Measurements from ENCODE around the gene CERT1. TPM values are rescaled to one million over a fixed set of nuclear protein-coding genes. Genes with fewer than 3 reads are reported as not detected.

Gene CERT1
- total RNA-seq, 3 donors from 2014 or later: 29.4 to 30.1 (median 29.9) TPM

DNA sequence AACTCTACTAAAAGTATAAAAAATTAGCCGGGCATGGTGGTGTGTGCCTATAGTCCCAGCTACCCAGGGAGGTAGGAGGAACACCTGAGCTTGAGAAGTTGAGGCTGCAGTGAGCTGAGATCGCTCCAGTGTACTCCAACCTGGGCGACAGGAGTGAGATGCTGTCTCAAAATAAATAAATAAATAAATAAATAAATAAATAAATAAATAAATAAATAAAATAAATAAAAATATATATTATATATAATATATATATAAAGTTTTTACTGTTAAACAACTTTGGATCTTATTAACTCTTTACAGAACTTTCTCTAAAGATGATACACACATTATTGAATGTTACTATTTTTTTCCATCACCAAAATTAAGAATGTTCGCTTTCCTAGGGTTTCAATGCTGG, 136.0 kb downstream of the CERT1 start:
- Mint-ChIP-seq H3K4me3 (no peak overlapping the region), H3K4me1 (ENCODE audit: low read depth) (no peaks in the 10 kb centered on the region), H3K27me3 (ENCODE audit: low read depth) (no peaks in the 10 kb centered on the region), H3K9me3 (no peaks in the 10 kb centered on the region), H3K36me3 (ENCODE audit: insufficient read depth) (peaks cover 22% of the 10 kb centered on the region)
- DNase-seq (no peak), ATAC-seq (no peak)

DNA sequence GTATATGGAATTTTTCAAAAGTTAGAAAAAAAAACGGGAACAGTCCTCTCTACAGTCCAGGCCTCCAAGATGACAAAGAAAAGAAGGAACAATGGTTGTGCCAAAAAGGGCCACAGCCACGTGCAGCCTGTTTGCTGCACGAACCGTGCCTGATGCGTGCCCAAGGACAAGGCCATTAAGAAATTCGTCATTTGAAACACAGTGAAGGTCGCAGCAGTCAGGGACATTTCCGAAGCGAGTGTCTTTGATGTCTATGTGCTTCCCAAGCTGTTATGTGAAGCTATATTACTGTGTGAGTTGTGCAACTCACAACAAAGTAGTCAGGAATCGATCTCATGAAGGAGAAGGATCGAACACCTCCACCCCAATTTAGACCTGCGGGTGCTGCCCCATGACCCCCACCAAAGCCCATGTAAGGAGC, 137.0 kb downstream of the CERT1 start:
- Mint-ChIP-seq H3K4me3 (no peak overlapping the region), H3K27me3 (ENCODE audit: low read depth) (no peaks in the 10 kb centered on the region), H3K9me3 (no peaks in the 10 kb centered on the region), H3K4me1 (ENCODE audit: low read depth) (no peaks in the 10 kb centered on the region), H3K36me3 (ENCODE audit: insufficient read depth) (peaks cover 23% of the 10 kb centered on the region)
- DNase-seq (no peak), ATAC-seq (no peak)

DNA sequence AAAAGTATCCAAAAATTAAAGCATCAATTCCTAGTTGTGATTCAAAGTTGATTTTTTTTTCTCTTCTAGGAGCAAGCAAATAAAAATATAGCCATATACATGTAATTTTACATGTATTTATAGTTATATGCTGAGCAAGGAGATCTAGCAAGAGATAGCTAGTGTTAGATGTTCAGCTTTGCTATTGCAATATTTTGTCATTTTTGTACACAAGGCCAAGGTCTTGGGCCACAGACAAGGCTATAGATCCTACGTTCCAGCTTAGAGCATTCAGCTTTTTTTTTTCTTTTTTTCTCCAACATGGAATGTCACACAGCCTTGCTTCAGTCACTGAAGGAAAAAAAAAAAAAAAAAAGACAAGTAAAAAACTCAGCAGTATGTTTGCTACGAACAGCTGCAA, 137.6 kb downstream of the CERT1 start:
- no peak overlapping the region for H3K4me3 Mint-ChIP-seq
- no peaks in the 10 kb centered on the region for H3K9me3 Mint-ChIP-seq
- DNase-seq: no peak
- no peaks in the 10 kb centered on the region for H3K27me3 Mint-ChIP-seq (ENCODE audit: low read depth)
- no peak for ATAC-seq
- H3K36me3 Mint-ChIP-seq (ENCODE audit: insufficient read depth): peaks cover 27% of the 10 kb centered on the region
- H3K4me1 Mint-ChIP-seq (ENCODE audit: low read depth): no peaks in the 10 kb centered on the region

DNA sequence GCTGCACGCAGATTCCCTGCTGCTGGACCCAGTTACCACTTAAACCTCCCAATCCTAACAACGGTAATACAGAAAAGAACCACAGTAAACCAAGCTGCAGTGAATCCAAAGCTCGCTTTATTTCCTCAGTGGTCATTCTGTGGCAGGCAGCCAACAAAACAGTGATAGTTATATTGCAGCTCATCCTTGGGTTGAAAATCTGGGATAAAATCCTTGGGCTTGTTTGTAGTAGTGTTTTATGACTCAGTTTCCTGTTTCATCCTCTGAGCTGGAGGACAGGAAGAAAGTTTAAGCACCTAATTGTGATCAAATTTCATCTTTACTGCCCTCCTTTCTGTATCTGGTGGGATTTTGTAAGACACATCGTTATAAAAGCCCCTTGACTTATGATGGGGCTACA, 143.0 kb downstream of the CERT1 start:
- DNase-seq: no peak
- H3K9me3 Mint-ChIP-seq: no peaks in the 10 kb centered on the region
- no peaks in the 10 kb centered on the region for H3K27me3 Mint-ChIP-seq (ENCODE audit: low read depth)
- H3K4me1 Mint-ChIP-seq (ENCODE audit: low read depth): peaks cover 5% of the 10 kb centered on the region
- no peak for ATAC-seq
- peaks cover 16% of the 10 kb centered on the region for H3K36me3 Mint-ChIP-seq (ENCODE audit: insufficient read depth)
- no peak overlapping the region for H3K4me3 Mint-ChIP-seq

DNA sequence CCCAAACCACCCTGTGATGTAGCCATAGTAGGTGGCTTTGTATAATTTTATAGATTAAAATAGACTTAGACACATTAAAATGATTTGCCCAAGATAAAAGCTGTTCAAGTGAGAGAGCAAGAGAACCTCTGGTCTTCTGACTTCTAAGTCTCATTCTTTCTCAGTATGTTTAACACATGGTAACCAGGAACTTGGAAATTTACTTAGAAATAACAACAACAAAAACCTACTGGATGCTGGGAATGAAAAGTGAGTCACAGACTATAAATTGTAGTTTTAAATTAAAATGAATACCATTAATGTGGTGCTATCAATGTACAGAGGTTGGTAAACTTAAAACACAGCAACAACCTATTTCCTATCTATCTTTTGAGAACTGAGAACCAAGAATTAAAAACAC, 144.0 kb downstream of the CERT1 start:
- H3K4me1 Mint-ChIP-seq (ENCODE audit: low read depth): peaks cover 5% of the 10 kb centered on the region
- H3K9me3 Mint-ChIP-seq: no peaks in the 10 kb centered on the region
- no peaks in the 10 kb centered on the region for H3K27me3 Mint-ChIP-seq (ENCODE audit: low read depth)
- peaks cover 9% of the 10 kb centered on the region for H3K36me3 Mint-ChIP-seq (ENCODE audit: insufficient read depth)
- ATAC-seq: no peak
- H3K4me3 Mint-ChIP-seq: no peak overlapping the region
- no peak for DNase-seq

DNA sequence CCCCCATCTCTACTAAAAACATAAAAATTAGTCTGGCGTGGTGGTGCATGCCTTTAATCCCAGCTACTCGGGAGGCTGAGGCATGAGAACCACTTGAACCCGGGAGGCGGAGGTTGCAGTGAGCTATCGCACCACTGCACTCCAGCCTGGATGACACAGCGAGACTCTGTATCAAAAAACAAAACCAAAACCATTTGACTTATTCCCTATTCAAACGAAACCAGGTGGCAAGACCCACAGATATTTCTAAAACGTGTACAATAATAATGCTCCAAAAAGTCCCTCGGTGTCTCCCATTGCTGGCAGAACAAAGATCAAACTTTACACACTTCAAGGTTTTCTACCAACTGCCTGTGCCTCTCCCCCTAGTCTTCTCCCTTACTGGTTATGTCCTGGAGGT, 144.6 kb downstream of the CERT1 start:
- H3K9me3 Mint-ChIP-seq: no peaks in the 10 kb centered on the region
- H3K4me3 Mint-ChIP-seq: no peak overlapping the region
- DNase-seq: no peak
- H3K27me3 Mint-ChIP-seq (ENCODE audit: low read depth): no peaks in the 10 kb centered on the region
- H3K4me1 Mint-ChIP-seq (ENCODE audit: low read depth): peaks cover 5% of the 10 kb centered on the region
- ATAC-seq: peak in 1 of 2 donors; percentile 35
- H3K36me3 Mint-ChIP-seq (ENCODE audit: insufficient read depth): peaks cover 15% of the 10 kb centered on the region

DNA sequence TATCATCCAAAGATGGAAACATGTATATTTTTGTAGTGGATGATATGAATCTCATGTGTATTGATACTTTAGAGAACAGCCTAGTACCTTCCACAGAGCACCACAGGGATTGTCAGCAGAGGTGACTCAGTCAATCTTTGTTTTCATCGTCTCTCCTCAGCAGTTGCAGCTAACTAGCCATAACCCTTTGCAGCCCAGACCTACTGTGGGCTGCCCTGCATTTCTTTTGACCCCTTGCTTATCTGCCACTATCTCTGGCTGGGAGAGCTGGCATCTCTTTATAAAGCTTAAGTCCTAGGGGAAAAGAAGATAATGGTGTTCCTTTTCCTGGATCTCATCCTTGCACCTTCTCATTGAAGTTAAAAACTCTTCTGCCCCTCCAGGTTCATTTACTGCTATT, 145.7 kb downstream of the CERT1 start:
- peaks cover 15% of the 10 kb centered on the region for H3K36me3 Mint-ChIP-seq (ENCODE audit: insufficient read depth)
- no peaks in the 10 kb centered on the region for H3K27me3 Mint-ChIP-seq (ENCODE audit: low read depth)
- ATAC-seq (no peak), DNase-seq (no peak)
- no peaks in the 10 kb centered on the region for H3K9me3 Mint-ChIP-seq
- H3K4me3 Mint-ChIP-seq: no peak overlapping the region
- peaks cover 5% of the 10 kb centered on the region for H3K4me1 Mint-ChIP-seq (ENCODE audit: low read depth)

DNA sequence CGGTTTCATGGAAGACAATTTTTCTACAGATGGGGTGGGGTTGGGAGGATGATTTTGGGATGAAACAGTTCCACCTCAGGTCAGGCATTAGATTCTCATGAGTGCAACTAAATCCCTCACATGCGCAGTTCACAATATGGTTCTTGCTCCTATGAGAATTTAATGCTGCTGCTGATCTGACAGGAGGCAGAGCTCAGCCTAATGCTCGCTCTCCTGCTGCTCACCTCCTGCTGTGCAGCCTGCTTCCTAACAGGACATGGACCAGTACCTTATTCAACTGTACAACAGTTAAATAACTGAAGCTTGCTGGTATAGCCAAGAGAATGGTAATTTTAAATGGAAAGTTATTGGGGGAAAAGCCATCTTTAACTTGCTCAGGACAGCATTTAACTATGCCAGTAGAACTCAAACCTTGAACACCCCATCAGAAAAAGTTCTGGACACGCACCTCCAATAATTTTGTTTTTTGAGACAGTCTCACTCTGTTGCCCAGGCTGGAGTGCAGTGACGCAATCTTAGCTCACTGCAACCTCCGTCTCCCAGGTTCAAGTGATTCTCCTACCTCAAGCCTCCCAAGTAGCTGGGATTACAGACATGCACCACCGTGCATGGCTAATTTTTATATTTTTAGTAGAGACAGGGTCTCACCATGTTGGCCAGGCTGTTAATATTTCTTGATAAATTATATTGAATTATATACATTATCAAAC, 146.7 kb downstream of the CERT1 start:
- Mint-ChIP-seq H3K4me3 (no peak overlapping the region), H3K36me3 (ENCODE audit: insufficient read depth) (peaks cover 24% of the 10 kb centered on the region), H3K9me3 (no peaks in the 10 kb centered on the region), H3K27me3 (ENCODE audit: low read depth) (no peaks in the 10 kb centered on the region), H3K4me1 (ENCODE audit: low read depth) (peaks cover 5% of the 10 kb centered on the region)
- no peak for DNase-seq
- ATAC-seq: no peak

DNA sequence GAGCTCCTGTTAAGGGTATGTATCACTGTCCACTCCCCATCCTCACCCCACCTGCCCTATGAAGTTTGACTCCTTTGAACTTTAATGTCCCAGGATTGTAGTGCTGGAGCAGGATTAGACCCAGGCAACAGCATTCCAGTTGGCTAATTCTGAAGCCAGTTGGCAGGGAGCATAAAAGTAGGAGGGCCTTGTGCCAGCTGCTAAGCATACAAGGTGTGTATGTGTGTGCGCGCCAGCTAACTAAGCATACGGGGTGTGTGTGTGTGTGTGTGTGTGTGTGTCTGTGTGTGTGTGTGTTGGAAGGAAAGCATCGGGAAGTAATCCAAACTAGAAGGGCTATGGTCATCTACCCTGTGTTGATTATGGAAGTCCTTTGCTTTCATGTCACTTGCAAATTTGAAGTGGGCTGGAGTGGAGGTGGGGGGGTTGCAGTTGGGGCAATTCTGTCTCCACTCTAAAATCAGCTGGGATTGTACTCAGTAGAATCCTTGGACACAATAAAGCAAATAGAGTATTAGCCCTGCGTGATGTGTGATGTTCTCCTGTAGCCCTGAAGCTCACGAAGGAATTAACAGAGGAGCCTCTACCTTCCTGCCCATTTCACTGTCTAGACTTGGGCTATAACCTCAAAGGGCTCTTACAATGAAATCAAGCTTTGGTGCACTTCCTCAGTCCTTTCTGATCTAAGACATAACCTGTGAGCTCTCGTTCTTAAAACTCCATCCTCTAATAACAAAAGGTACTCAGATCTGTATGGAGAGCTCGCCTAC, 147.5 kb downstream of the CERT1 start:
- ATAC-seq (no peak), DNase-seq (no peak)
- H3K4me1 Mint-ChIP-seq (ENCODE audit: low read depth): peaks cover 5% of the 10 kb centered on the region
- no peaks in the 10 kb centered on the region for H3K9me3 Mint-ChIP-seq
- no peak overlapping the region for H3K4me3 Mint-ChIP-seq
- no peaks in the 10 kb centered on the region for H3K27me3 Mint-ChIP-seq (ENCODE audit: low read depth)
- peaks cover 25% of the 10 kb centered on the region for H3K36me3 Mint-ChIP-seq (ENCODE audit: insufficient read depth)

DNA sequence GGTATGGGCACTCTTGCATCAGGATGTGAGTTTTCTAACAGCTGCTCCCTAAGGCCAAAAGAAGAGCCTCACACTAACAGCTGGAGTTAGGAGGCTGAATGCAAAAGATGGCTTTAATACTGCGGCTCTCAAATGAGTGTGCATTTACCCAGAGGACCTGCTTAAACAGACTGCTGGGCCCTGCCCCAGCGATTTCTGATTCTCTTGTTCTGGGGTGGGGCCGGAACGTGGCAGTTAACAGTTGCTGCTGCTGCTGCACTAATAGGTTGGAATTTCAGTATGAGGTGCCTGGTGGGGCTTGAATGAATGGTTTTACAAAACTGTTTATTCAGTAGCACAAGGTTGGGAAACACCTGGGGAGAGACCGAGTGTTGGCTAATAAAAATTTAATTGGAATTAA, 148.3 kb downstream of the CERT1 start:
- no peaks in the 10 kb centered on the region for H3K9me3 Mint-ChIP-seq
- H3K36me3 Mint-ChIP-seq (ENCODE audit: insufficient read depth): peaks cover 28% of the 10 kb centered on the region
- H3K27me3 Mint-ChIP-seq (ENCODE audit: low read depth): no peaks in the 10 kb centered on the region
- DNase-seq: no peak
- H3K4me1 Mint-ChIP-seq (ENCODE audit: low read depth): peaks cover 5% of the 10 kb centered on the region
- ATAC-seq: no peak
- no peak overlapping the region for H3K4me3 Mint-ChIP-seq

DNA sequence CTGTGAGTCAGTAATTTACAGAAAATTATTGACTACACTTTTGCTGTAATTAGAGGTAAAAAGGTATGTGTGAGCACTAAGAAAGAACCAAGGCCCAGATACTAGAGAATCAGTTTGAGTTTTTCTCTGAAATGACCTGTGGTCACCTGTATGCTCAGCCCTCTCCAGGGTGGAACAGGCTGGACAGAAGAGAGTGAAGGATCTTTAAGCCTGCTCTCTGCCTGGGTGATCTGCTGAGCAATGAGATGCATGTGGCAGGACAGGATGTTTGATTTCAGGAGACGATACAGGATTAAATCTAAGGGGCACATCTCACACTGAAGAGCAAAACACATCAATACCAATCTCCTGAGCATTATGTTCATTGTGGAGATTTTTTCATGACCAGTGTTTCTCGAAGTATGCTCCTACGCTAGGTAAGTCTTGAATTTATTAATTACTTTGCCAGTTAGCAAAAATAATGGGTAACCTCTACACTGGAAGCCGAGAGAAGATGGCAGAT, 148.9 kb downstream of the CERT1 start:
- no peaks in the 10 kb centered on the region for H3K27me3 Mint-ChIP-seq (ENCODE audit: low read depth)
- H3K36me3 Mint-ChIP-seq (ENCODE audit: insufficient read depth): peaks cover 30% of the 10 kb centered on the region
- DNase-seq (no peak), ATAC-seq (no peak)
- H3K9me3 Mint-ChIP-seq: no peaks in the 10 kb centered on the region
- peaks cover 5% of the 10 kb centered on the region for H3K4me1 Mint-ChIP-seq (ENCODE audit: low read depth)
- no peak overlapping the region for H3K4me3 Mint-ChIP-seq

DNA sequence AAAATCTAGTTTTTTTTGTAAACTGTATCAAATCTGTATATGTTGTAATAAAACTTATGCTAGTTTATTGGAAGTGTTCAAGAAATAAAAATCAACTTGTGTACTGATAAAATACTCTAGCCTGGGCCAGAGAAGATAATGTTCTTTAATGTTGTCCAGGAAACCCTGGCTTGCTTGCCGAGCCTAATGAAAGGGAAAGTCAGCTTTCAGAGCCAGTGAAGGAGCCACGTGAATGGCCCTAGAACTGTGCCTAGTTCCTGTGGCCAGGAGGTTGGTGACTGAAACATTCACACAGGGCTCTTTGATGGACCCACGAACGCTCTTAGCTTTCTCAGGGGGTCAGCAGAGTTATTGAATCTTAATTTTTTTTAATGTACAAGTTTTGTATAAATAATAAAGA, 150.1 kb downstream of the CERT1 start:
- DNase-seq (no peak), ATAC-seq (no peak)
- H3K9me3 Mint-ChIP-seq: no peaks in the 10 kb centered on the region
- no peak overlapping the region for H3K4me3 Mint-ChIP-seq
- no peaks in the 10 kb centered on the region for H3K4me1 Mint-ChIP-seq (ENCODE audit: low read depth)
- H3K27me3 Mint-ChIP-seq (ENCODE audit: low read depth): no peaks in the 10 kb centered on the region
- H3K36me3 Mint-ChIP-seq (ENCODE audit: insufficient read depth): peaks cover 38% of the 10 kb centered on the region

DNA sequence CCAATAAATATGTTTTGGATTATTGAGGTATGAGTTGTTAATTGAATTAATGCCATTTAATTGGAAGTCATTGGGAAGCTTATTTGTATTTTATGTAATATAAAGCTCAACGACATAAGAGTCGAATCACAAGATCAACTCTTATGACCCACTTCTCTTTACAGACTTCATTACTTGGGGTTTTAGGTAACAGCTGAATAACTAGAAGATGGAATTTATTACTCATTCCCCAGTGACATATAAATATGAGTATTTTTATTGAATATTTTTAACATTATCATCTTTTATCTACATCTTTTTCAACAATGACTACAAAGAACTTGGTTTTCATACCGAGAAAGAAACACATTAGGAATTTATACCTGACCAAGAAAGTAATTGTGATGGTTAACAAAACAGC, 153.3 kb downstream of the CERT1 start:
- H3K27me3 Mint-ChIP-seq (ENCODE audit: low read depth): no peaks in the 10 kb centered on the region
- H3K4me3 Mint-ChIP-seq: no peak overlapping the region
- H3K36me3 Mint-ChIP-seq (ENCODE audit: insufficient read depth): peaks cover 45% of the 10 kb centered on the region
- ATAC-seq (no peak), DNase-seq (no peak)
- no peaks in the 10 kb centered on the region for H3K9me3 Mint-ChIP-seq
- no peaks in the 10 kb centered on the region for H3K4me1 Mint-ChIP-seq (ENCODE audit: low read depth)

DNA sequence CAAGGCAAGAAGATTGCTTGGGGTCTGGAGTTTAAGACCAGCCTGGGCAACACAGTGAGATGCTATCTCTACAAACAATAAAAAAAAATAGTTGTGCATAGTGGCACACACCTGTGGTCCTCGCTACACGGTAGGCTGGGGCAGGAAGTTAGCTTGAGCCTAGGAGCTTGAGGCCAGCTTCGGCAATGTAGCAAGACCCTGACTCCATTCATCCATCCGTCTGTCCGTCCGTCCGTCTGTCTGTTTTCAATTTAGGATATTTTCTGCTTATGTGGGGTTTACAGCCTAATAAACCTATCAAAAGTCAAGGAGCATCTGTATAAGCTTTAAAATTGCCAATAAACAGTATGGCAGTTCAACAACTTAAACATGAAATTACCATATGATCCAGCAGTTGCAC, 154.7 kb downstream of the CERT1 start:
- H3K9me3 Mint-ChIP-seq: no peaks in the 10 kb centered on the region
- ATAC-seq (no peak), DNase-seq (no peak)
- H3K36me3 Mint-ChIP-seq (ENCODE audit: insufficient read depth): peaks cover 47% of the 10 kb centered on the region
- no peak overlapping the region for H3K4me3 Mint-ChIP-seq
- no peaks in the 10 kb centered on the region for H3K4me1 Mint-ChIP-seq (ENCODE audit: low read depth)
- H3K27me3 Mint-ChIP-seq (ENCODE audit: low read depth): no peaks in the 10 kb centered on the region

DNA sequence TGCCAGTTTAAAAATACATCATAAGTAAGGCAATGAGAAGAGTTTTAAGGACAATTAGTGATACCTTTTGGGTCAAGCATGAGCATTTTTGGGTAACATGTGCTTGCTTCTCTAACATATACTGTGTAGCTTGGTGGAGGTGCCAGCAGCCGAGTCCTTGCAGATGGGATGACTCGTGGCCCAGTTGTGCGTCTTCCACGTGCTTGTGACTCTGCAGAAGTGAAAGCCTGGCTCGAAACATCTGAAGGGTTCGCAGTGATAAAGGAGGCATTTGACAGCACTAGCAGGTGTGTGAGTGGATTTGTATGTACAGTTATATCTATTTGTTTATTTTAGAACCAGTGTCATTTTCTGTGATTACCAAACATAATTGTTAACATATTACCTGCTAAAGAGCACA, 156.2 kb downstream of the CERT1 start:
- H3K36me3 Mint-ChIP-seq (ENCODE audit: insufficient read depth): peaks cover 50% of the 10 kb centered on the region
- peaks cover 3% of the 10 kb centered on the region for H3K4me1 Mint-ChIP-seq (ENCODE audit: low read depth)
- H3K9me3 Mint-ChIP-seq: no peaks in the 10 kb centered on the region
- no peaks in the 10 kb centered on the region for H3K27me3 Mint-ChIP-seq (ENCODE audit: low read depth)
- no peak overlapping the region for H3K4me3 Mint-ChIP-seq
- DNase-seq: no peak
- ATAC-seq: no peak
